ENCODE results near the gene CFAP97D2.
"Not testable (repeated sequence)": the region's sequence is repeated elsewhere in the genome, so short reads cannot be mapped to it uniquely, and the experiment has no call there.

CFAP97D2 gene

GRCh38 chr13:114148886-114149285, 30.2 kb upstream of the CFAP97D2 start:
- not testable (repeated sequence) for DNase-seq (ENCODE audit: low spot score in 2 of 2); H3K36me3 Mint-ChIP-seq; H3K9me3 Mint-ChIP-seq; H3K27me3 Mint-ChIP-seq; ATAC-seq (ENCODE audit: low read depth)
- Mint-ChIP-seq H3K27ac (peak overlapping the region; percentile 86), H3K4me3 (peak overlapping the region; percentile 43), H3K4me1 (peaks cover 35% of the 10 kb centered on the region)

GRCh38 chr13:114149774-114150740, 29.0 kb upstream of the CFAP97D2 start:
- peaks cover 5% of the 10 kb centered on the region for H3K27me3 Mint-ChIP-seq
- DNase-seq (ENCODE audit: low spot score in 2 of 2) (no peak), ATAC-seq (ENCODE audit: low read depth) (no peak)
- peaks cover 2% of the 10 kb centered on the region for H3K36me3 Mint-ChIP-seq
- H3K9me3 Mint-ChIP-seq: peaks cover 4% of the 10 kb centered on the region
- peaks cover 39% of the 10 kb centered on the region for H3K4me1 Mint-ChIP-seq
- H3K27ac Mint-ChIP-seq: peak overlapping the region; percentile 86
- no peak overlapping the region for H3K4me3 Mint-ChIP-seq

GRCh38 chr13:114151031-114151430, 28.0 kb upstream of the CFAP97D2 start:
- Mint-ChIP-seq H3K36me3 (peaks cover 2% of the 10 kb centered on the region), H3K4me3 (no peak overlapping the region), H3K27me3 (peaks cover 5% of the 10 kb centered on the region), H3K27ac (no peak overlapping the region), H3K9me3 (peaks cover 4% of the 10 kb centered on the region), H3K4me1 (peaks cover 31% of the 10 kb centered on the region)
- ATAC-seq (ENCODE audit: low read depth) (no peak), DNase-seq (ENCODE audit: low spot score in 2 of 2) (no peak)

GRCh38 chr13:114151565-114152284, 27.3 kb upstream of the CFAP97D2 start:
- ATAC-seq (ENCODE audit: low read depth) (no peak), DNase-seq (ENCODE audit: low spot score in 2 of 2) (no peak)
- Mint-ChIP-seq H3K27ac (no peak overlapping the region), H3K9me3 (peaks cover 4% of the 10 kb centered on the region), H3K36me3 (peaks cover 2% of the 10 kb centered on the region), H3K27me3 (peaks cover 9% of the 10 kb centered on the region), H3K4me1 (peaks cover 32% of the 10 kb centered on the region), H3K4me3 (no peak overlapping the region)

- DNase-seq (ENCODE audit: low spot score in 2 of 2) (no peak), ATAC-seq (ENCODE audit: low read depth) (no peak)
- H3K27ac Mint-ChIP-seq: no peak overlapping the region
- H3K36me3 Mint-ChIP-seq: peaks cover 2% of the 10 kb centered on the region
- peaks cover 4% of the 10 kb centered on the region for H3K9me3 Mint-ChIP-seq
- peaks cover 31% of the 10 kb centered on the region for H3K4me1 Mint-ChIP-seq
- peaks cover 9% of the 10 kb centered on the region for H3K27me3 Mint-ChIP-seq
- H3K4me3 Mint-ChIP-seq: no peak overlapping the region
Observed at GRCh38 chr13:114152285-114152645, 26.8 kb upstream of the CFAP97D2 start.

- H3K36me3 Mint-ChIP-seq: peaks cover 2% of the 10 kb centered on the region
- H3K9me3 Mint-ChIP-seq: peaks cover 4% of the 10 kb centered on the region
- H3K27me3 Mint-ChIP-seq: peaks cover 9% of the 10 kb centered on the region
- H3K4me3 Mint-ChIP-seq: no peak overlapping the region
- no peak overlapping the region for H3K27ac Mint-ChIP-seq
- no peak for DNase-seq (ENCODE audit: low spot score in 2 of 2)
- peaks cover 29% of the 10 kb centered on the region for H3K4me1 Mint-ChIP-seq
- no peak for ATAC-seq (ENCODE audit: low read depth)
Observed at GRCh38 chr13:114152831-114153371, 26.2 kb upstream of the CFAP97D2 start.

GRCh38 chr13:114153485-114154080, 25.5 kb upstream of the CFAP97D2 start:
- Mint-ChIP-seq H3K27ac (peak overlapping the region; percentile 1), H3K27me3 (peaks cover 9% of the 10 kb centered on the region), H3K9me3 (peaks cover 4% of the 10 kb centered on the region), H3K4me1 (peaks cover 27% of the 10 kb centered on the region), H3K4me3 (no peak overlapping the region), H3K36me3 (peaks cover 2% of the 10 kb centered on the region)
- ATAC-seq (ENCODE audit: low read depth) (no peak), DNase-seq (ENCODE audit: low spot score in 2 of 2) (no peak)

- DNase-seq (ENCODE audit: low spot score in 2 of 2) (no peak), ATAC-seq (ENCODE audit: low read depth) (peak; percentile 57)
- Mint-ChIP-seq H3K9me3 (peaks cover 6% of the 10 kb centered on the region), H3K27ac (no peak overlapping the region), H3K4me3 (peak overlapping the region; percentile 69), H3K36me3 (peaks cover 2% of the 10 kb centered on the region), H3K27me3 (peaks cover 9% of the 10 kb centered on the region), H3K4me1 (peaks cover 30% of the 10 kb centered on the region)
Observed at GRCh38 chr13:114154476-114154875, 24.6 kb upstream of the CFAP97D2 start.

GRCh38 chr13:114155320-114155719, 23.7 kb upstream of the CFAP97D2 start:
- H3K9me3 Mint-ChIP-seq: peaks cover 6% of the 10 kb centered on the region

GRCh38 chr13:114155926-114156883, 22.9 kb upstream of the CFAP97D2 start:
- H3K36me3 Mint-ChIP-seq: peaks cover 2% of the 10 kb centered on the region
- H3K9me3 Mint-ChIP-seq: peaks cover 6% of the 10 kb centered on the region
- peak overlapping the region; percentile 80 for H3K27ac Mint-ChIP-seq
- DNase-seq (ENCODE audit: low spot score in 2 of 2): no peak
- H3K4me3 Mint-ChIP-seq: peak overlapping the region; percentile 72
- H3K27me3 Mint-ChIP-seq: peaks cover 9% of the 10 kb centered on the region
- H3K4me1 Mint-ChIP-seq: peaks cover 37% of the 10 kb centered on the region
- no peak for ATAC-seq (ENCODE audit: low read depth)

More at GRCh38 chr13:114155320-114155719, 23.7 kb upstream of the CFAP97D2 start:
- Mint-ChIP-seq H3K27ac (no peak overlapping the region), H3K36me3 (peaks cover 2% of the 10 kb centered on the region), H3K27me3 (peaks cover 9% of the 10 kb centered on the region), H3K4me3 (no peak overlapping the region), H3K4me1 (peaks cover 36% of the 10 kb centered on the region)
- DNase-seq (ENCODE audit: low spot score in 2 of 2): no peak
- no peak for ATAC-seq (ENCODE audit: low read depth)

GRCh38 chr13:114157869-114158495, 21.1 kb upstream of the CFAP97D2 start:
- Mint-ChIP-seq H3K4me1 (peaks cover 48% of the 10 kb centered on the region), H3K27me3 (peaks cover 9% of the 10 kb centered on the region), H3K27ac (no peak overlapping the region), H3K36me3 (peaks cover 2% of the 10 kb centered on the region), H3K9me3 (peaks cover 6% of the 10 kb centered on the region), H3K4me3 (no peak overlapping the region)
- DNase-seq (ENCODE audit: low spot score in 2 of 2) (no peak), ATAC-seq (ENCODE audit: low read depth) (no peak)

GRCh38 chr13:114158869-114159666, 20.0 kb upstream of the CFAP97D2 start:
- DNase-seq (ENCODE audit: low spot score in 2 of 2); H3K27ac Mint-ChIP-seq; H3K27me3 Mint-ChIP-seq; H3K9me3 Mint-ChIP-seq; ATAC-seq (ENCODE audit: low read depth); H3K36me3 Mint-ChIP-seq; H3K4me3 Mint-ChIP-seq: not testable (repeated sequence)
- peaks cover 42% of the 10 kb centered on the region for H3K4me1 Mint-ChIP-seq
